HEK293T (cell line): Measurements from ENCODE around the gene ITPK1.
"Not testable (repeated sequence)": the region's sequence is repeated elsewhere in the genome, so short reads cannot be mapped to it uniquely, and the experiment has no call there.

Source experiments
- CTCF ChIA-PET: fragments of 350-600 bp; formaldehyde crosslinking; extraction: SDS; loops from one replicate; lab custom pipeline; 2021; ENCODE audit warnings: antibody characterized with exemption, inconsistent platforms; lab: Yijun Ruan, JAX
- POLR2A ChIA-PET: fragments of 350-600 bp; formaldehyde crosslinking; extraction: SDS; loops from one replicate; lab custom pipeline; 2020; ENCODE audit warnings: antibody characterized with exemption, inconsistent platforms; lab: Yijun Ruan, JAX
- DNase-seq: peaks from one replicate; pipeline ENCODE4 v3.0.0; 2012; ENCODE audit warnings: mixed read lengths; ENCODE audit errors: extremely low spot score
- ARNT ChIP-seq: fragments of 450-650 bp; IDR thresholded peaks from 2 replicates; pipeline ENCODE4 v1.6.1; 2017; ENCODE audit warnings: mild to moderate bottlenecking
- BHLHE40 ChIP-seq: fragments of 450-650 bp; IDR thresholded peaks from 2 replicates; pipeline ENCODE4 v1.6.1; 2016; ENCODE audit warnings: mild to moderate bottlenecking, moderate library complexity, borderline replicate concordance
- CTBP1 ChIP-seq: fragments of 450-650 bp; IDR thresholded peaks from 2 replicates; pipeline ENCODE4 v1.6.1; 2016; ENCODE audit warnings: borderline replicate concordance
- ELF4 ChIP-seq: fragments of 450-650 bp; IDR thresholded peaks from 2 replicates; pipeline ENCODE4 v1.6.1; 2017; ENCODE audit warnings: antibody characterized with exemption
- FOXA1 ChIP-seq: fragments of 450-650 bp; IDR thresholded peaks from 2 replicates; pipeline ENCODE4 v1.6.1; 2016; ENCODE audit warnings: mild to moderate bottlenecking
- FOXK2 ChIP-seq: fragments of 450-650 bp; IDR thresholded peaks from 2 replicates; pipeline ENCODE4 v1.6.1; 2016; ENCODE audit warnings: mild to moderate bottlenecking
- FOXM1 ChIP-seq: fragments of 450-650 bp; IDR thresholded peaks from 2 replicates; pipeline ENCODE4 v1.6.1; 2017; ENCODE audit warnings: mild to moderate bottlenecking, borderline replicate concordance
- HDGF ChIP-seq: fragments of 450-650 bp; IDR thresholded peaks from 2 replicates; pipeline ENCODE4 v1.6.1; 2017; ENCODE audit warnings: antibody characterized with exemption, borderline replicate concordance
- L3MBTL2 ChIP-seq: fragments of 450-650 bp; conservative IDR thresholded peaks from 2 replicates; pipeline ENCODE4 v1.6.1; 2016; ENCODE audit warnings: mild to moderate bottlenecking
- LEF1 ChIP-seq: fragments of 450-650 bp; IDR thresholded peaks from 2 replicates; pipeline ENCODE4 v1.6.1; 2017; ENCODE audit warnings: mild to moderate bottlenecking, borderline replicate concordance
- NFRKB ChIP-seq: fragments of 450-650 bp; IDR thresholded peaks from 2 replicates; pipeline ENCODE4 v1.6.1; 2016; ENCODE audit warnings: mild to moderate bottlenecking, moderate library complexity
- PKNOX1 ChIP-seq: fragments of 450-650 bp; IDR thresholded peaks from 2 replicates; pipeline ENCODE4 v1.6.1; 2016
- SP1 ChIP-seq: fragments of 450-650 bp; IDR thresholded peaks from 2 replicates; pipeline ENCODE4 v1.6.1; 2017
- SUZ12 ChIP-seq: fragments of 450-650 bp; IDR thresholded peaks from 2 replicates; pipeline ENCODE4 v1.6.1; 2016; ENCODE audit warnings: mild to moderate bottlenecking
- TARDBP ChIP-seq: fragments of 450-650 bp; IDR thresholded peaks from 2 replicates; pipeline ENCODE4 v1.6.1; 2016
- ZNF384 ChIP-seq: fragments of 450-650 bp; IDR thresholded peaks from 2 replicates; pipeline ENCODE4 v1.6.1; 2016

The ITPK1 gene

GRCh38 chr14:93115821-93116675 is at the start of gene ITPK1:
Gene ITPK1 (minus strand): TSS chr14:93115925. CDS start chr14:93115163, 762 bp downstream.
- peak; percentile 79 for DNase-seq
- ChIA-PET CTCF (interaction anchor here (0.6 to 3.3 kb wide), 6 partner anchors 11 to 91 kb away, joined by 3 to 49 read pairs (median 4); partner anchors contain the start of genes GON7 and UBR7), POLR2A (interaction anchor here (0.6 to 3.3 kb wide), 6 partner anchors 12 to 91 kb away, joined by 3 to 25 read pairs (median 6); partner anchors contain the start of genes GON7, LYSET, MOAP1 and UBR7)
- TF ChIP-seq LEF1: no peak
- 0 out of 2 replicates have a peak, but pooled peaks have one; percentile 31 for TF ChIP-seq ARNT
- peak; percentile 35; the same call in 1 of the 2 replicates for TF ChIP-seq FOXM1

- no peak for TF ChIP-seq BHLHE40
- no peak for TF ChIP-seq L3MBTL2
- no peak for TF ChIP-seq FOXM1
- TF ChIP-seq LEF1: no peak
- TF ChIP-seq FOXK2: no peak
- TF ChIP-seq ZNF384: no peak
- no peak for TF ChIP-seq ARNT
- no peak for TF ChIP-seq FOXA1
- no peak for TF ChIP-seq PKNOX1
- no peak for TF ChIP-seq SP1
- no peak for TF ChIP-seq ELF4
- no peak for DNase-seq
- CTCF ChIA-PET: interaction anchor here (0.6 to 1.4 kb wide), 3 partner anchors 21 to 50 kb away, joined by 3 to 4 read pairs (median 3); no protein-coding TSS in a partner anchor
- POLR2A ChIA-PET: interaction anchor here (1.3 kb wide), 1 partner anchor 49 kb away, joined by 3 read pairs; no protein-coding TSS in a partner anchor
These were observed 47.8 kb upstream of the ITPK1 start for GRCh38 chr14:93163564-93163963.

- TF ChIP-seq BHLHE40 (no peak), SUZ12 (no peak), HDGF (no peak), CTBP1 (no peak), LEF1 (no peak), PKNOX1 (no peak), ELF4 (no peak), NFRKB (no peak), TARDBP (no peak), L3MBTL2 (no peak), SP1 (no peak), FOXA1 (no peak), FOXK2 (no peak), FOXM1 (no peak), ARNT (no peak), ZNF384 (no peak)
- ChIA-PET POLR2A (no interaction called here), CTCF (no interaction called here)
- DNase-seq: no peak
These were observed 45.8 kb upstream of the ITPK1 start for GRCh38 chr14:93161411-93161940.

- DNase-seq: peak; percentile 52
- TF ChIP-seq FOXM1 (no peak), TARDBP (no peak), L3MBTL2 (no peak), ARNT (no peak), PKNOX1 (no peak), ZNF384 (no peak), LEF1 (no peak), SP1 (no peak), NFRKB (no peak), CTBP1 (no peak), SUZ12 (no peak), FOXA1 (no peak), ELF4 (no peak), BHLHE40 (no peak), HDGF (no peak), FOXK2 (no peak)
- POLR2A ChIA-PET: no interaction called here
- CTCF ChIA-PET: interaction anchor here (0.6 to 1.4 kb wide), 4 partner anchors 10 to 131 kb away, joined by 3 to 4 read pairs (median 4); no protein-coding TSS in a partner anchor
These were observed 44.7 kb upstream of the ITPK1 start for GRCh38 chr14:93160353-93160801.

- 0 out of 2 replicates have a peak, but pooled peaks have one; percentile 26 for TF ChIP-seq ZNF384
- DNase-seq, POLR2A ChIA-PET: not testable (repeated sequence)
- CTCF ChIA-PET: interaction anchor here (0.6 to 1.4 kb wide), 3 partner anchors 15 to 131 kb away, joined by 3 to 4 read pairs (median 4); no protein-coding TSS in a partner anchor
These were observed 44.1 kb upstream of the ITPK1 start for GRCh38 chr14:93159625-93160352.

GRCh38 chr14:93158349-93158748 is 42.6 kb upstream of the ITPK1 start:
- CTCF ChIA-PET, POLR2A ChIA-PET, DNase-seq: not testable (repeated sequence)
